ENCODE measurements around the gene SORT1.

The SORT1 gene

DNA sequence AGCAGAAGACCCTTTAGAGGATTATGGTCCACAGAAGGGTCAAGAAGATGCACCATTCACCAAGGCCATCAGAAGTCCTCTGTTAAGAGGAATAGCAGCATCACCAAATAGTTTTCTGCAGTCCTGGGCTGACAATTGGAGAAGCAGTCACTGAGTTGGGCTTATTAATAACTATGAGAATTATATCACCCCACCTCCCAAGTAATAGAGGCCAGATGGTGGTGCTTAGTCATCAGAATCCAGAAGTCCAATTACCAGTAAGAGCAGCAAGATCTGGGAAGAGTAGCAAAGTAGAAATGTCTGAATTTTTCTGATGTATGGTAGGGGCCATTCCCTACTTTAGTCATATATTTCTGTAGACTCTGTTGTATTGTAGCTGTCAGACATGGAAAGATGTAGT lies 34.6 kb upstream of the SORT1 start:
- TF ChIP-seq, protein P1, sequence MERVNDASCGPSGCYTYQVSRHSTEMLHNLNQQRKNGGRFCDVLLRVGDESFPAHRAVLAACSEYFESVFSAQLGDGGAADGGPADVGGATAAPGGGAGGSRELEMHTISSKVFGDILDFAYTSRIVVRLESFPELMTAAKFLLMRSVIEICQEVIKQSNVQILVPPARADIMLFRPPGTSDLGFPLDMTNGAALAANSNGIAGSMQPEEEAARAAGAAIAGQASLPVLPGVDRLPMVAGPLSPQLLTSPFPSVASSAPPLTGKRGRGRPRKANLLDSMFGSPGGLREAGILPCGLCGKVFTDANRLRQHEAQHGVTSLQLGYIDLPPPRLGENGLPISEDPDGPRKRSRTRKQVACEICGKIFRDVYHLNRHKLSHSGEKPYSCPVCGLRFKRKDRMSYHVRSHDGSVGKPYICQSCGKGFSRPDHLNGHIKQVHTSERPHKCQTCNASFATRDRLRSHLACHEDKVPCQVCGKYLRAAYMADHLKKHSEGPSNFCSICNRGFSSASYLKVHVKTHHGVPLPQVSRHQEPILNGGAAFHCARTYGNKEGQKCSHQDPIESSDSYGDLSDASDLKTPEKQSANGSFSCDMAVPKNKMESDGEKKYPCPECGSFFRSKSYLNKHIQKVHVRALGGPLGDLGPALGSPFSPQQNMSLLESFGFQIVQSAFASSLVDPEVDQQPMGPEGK (CRISPR knock-in tag; IDR thresholded peaks at IDR 0.05; ENCODE audit: borderline replicate concordance) = no peak
- TF ChIP-seq ZC3H10 (CRISPR knock-in tag; IDR thresholded peaks at IDR 0.05) = no peak
- no peak for TF ChIP-seq ZFP3 (CRISPR knock-in tag; IDR thresholded peaks at IDR 0.05)
- no peak for TF ChIP-seq TOX (CRISPR knock-in tag; IDR thresholded peaks at IDR 0.05; ENCODE audit: borderline replicate concordance)
- TF ChIP-seq GLIS3 (CRISPR knock-in tag; IDR thresholded peaks at IDR 0.05) = no peak
- TF ChIP-seq SNAI2 (CRISPR knock-in tag; IDR thresholded peaks at IDR 0.05) = no peak
- no peak for TF ChIP-seq ARNTL (CRISPR knock-in tag; IDR thresholded peaks at IDR 0.05; ENCODE audit: borderline replicate concordance, low read depth)
- TF ChIP-seq ZNF70 (CRISPR knock-in tag; IDR thresholded peaks at IDR 0.05) = no peak
- no peak for TF ChIP-seq OSR1 (CRISPR knock-in tag; IDR thresholded peaks at IDR 0.05)
- TF ChIP-seq, protein P2, sequence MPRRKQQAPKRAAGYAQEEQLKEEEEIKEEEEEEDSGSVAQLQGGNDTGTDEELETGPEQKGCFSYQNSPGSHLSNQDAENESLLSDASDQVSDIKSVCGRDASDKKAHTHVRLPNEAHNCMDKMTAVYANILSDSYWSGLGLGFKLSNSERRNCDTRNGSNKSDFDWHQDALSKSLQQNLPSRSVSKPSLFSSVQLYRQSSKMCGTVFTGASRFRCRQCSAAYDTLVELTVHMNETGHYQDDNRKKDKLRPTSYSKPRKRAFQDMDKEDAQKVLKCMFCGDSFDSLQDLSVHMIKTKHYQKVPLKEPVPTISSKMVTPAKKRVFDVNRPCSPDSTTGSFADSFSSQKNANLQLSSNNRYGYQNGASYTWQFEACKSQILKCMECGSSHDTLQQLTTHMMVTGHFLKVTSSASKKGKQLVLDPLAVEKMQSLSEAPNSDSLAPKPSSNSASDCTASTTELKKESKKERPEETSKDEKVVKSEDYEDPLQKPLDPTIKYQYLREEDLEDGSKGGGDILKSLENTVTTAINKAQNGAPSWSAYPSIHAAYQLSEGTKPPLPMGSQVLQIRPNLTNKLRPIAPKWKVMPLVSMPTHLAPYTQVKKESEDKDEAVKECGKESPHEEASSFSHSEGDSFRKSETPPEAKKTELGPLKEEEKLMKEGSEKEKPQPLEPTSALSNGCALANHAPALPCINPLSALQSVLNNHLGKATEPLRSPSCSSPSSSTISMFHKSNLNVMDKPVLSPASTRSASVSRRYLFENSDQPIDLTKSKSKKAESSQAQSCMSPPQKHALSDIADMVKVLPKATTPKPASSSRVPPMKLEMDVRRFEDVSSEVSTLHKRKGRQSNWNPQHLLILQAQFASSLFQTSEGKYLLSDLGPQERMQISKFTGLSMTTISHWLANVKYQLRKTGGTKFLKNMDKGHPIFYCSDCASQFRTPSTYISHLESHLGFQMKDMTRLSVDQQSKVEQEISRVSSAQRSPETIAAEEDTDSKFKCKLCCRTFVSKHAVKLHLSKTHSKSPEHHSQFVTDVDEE (CRISPR knock-in tag; IDR thresholded peaks at IDR 0.05) = no peak
- TF ChIP-seq ISL1 (CRISPR knock-in tag; IDR thresholded peaks at IDR 0.05) = no peak
- no peak for TF ChIP-seq TCF4 (CRISPR knock-in tag; IDR thresholded peaks at IDR 0.05; ENCODE audit: borderline replicate concordance)
- TF ChIP-seq, protein P3, sequence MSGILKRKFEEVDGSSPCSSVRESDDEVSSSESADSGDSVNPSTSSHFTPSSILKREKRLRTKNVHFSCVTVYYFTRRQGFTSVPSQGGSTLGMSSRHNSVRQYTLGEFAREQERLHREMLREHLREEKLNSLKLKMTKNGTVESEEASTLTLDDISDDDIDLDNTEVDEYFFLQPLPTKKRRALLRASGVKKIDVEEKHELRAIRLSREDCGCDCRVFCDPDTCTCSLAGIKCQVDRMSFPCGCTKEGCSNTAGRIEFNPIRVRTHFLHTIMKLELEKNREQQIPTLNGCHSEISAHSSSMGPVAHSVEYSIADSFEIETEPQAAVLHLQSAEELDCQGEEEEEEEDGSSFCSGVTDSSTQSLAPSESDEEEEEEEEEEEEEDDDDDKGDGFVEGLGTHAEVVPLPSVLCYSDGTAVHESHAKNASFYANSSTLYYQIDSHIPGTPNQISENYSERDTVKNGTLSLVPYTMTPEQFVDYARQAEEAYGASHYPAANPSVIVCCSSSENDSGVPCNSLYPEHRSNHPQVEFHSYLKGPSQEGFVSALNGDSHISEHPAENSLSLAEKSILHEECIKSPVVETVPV (CRISPR knock-in tag; IDR thresholded peaks at IDR 0.05) = no peak
- no peak for TF ChIP-seq ZFP30 (CRISPR knock-in tag; IDR thresholded peaks at IDR 0.05)
- TF ChIP-seq, protein P4, sequence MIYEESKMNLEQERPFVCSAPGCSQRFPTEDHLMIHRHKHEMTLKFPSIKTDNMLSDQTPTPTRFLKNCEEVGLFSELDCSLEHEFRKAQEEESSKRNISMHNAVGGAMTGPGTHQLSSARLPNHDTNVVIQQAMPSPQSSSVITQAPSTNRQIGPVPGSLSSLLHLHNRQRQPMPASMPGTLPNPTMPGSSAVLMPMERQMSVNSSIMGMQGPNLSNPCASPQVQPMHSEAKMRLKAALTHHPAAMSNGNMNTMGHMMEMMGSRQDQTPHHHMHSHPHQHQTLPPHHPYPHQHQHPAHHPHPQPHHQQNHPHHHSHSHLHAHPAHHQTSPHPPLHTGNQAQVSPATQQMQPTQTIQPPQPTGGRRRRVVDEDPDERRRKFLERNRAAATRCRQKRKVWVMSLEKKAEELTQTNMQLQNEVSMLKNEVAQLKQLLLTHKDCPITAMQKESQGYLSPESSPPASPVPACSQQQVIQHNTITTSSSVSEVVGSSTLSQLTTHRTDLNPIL (CRISPR knock-in tag; IDR thresholded peaks at IDR 0.05; ENCODE audit: low read depth) = no peak
- ATAC-seq = peak; percentile 35; the same call in 2 of the 3 replicates

DNA sequence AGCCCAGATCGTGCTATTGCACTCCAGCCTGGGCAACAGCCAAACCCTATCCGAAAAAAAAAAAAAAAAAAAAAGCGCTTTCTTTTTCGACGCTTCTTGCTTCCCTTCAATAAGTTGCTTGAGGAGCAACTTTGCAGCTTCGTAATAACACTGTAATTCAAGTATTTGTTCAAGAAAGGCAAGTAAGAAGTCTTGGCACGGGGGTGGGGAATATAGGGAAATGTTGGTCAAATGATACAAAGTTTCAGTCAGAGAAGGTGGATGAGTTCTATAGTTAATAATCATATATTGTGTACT lies 29.4 kb upstream of the SORT1 start:
- no peak for TF ChIP-seq ZFP30 (CRISPR knock-in tag; IDR thresholded peaks at IDR 0.05)
- TF ChIP-seq PPARA (CRISPR knock-in tag; IDR thresholded peaks at IDR 0.05; ENCODE audit: borderline replicate concordance) = no peak
- TF ChIP-seq, protein P2 (CRISPR knock-in tag; IDR thresholded peaks at IDR 0.05) = no peak
- TF ChIP-seq, protein P4 (CRISPR knock-in tag; IDR thresholded peaks at IDR 0.05; ENCODE audit: low read depth) = no peak
- TF ChIP-seq ARNTL (CRISPR knock-in tag; IDR thresholded peaks at IDR 0.05; ENCODE audit: borderline replicate concordance, low read depth) = no peak
- no peak for TF ChIP-seq ISL1 (CRISPR knock-in tag; IDR thresholded peaks at IDR 0.05)
- TF ChIP-seq SNAI2 (CRISPR knock-in tag; IDR thresholded peaks at IDR 0.05) = no peak
- no peak for TF ChIP-seq ZNF70 (CRISPR knock-in tag; IDR thresholded peaks at IDR 0.05)
- no peak for TF ChIP-seq GLIS3 (CRISPR knock-in tag; IDR thresholded peaks at IDR 0.05)
- TF ChIP-seq BACH2 (CRISPR knock-in tag; IDR thresholded peaks at IDR 0.05; ENCODE audit: borderline replicate concordance) = no peak
- TF ChIP-seq, protein P1 (CRISPR knock-in tag; IDR thresholded peaks at IDR 0.05; ENCODE audit: borderline replicate concordance) = no peak
- no peak for TF ChIP-seq ZNF565 (CRISPR knock-in tag; conservative IDR thresholded peaks at IDR 0.05; ENCODE audit: low read depth)
- TF ChIP-seq, protein P3 (CRISPR knock-in tag; IDR thresholded peaks at IDR 0.05) = no peak
- no peak for TF ChIP-seq RARB (CRISPR knock-in tag; IDR thresholded peaks at IDR 0.05)

More for the DNA sequence above, 29.4 kb upstream of the SORT1 start:
- ATAC-seq = no peak

Measured in SK-N-SH treated with all-trans-retinoic acid at 6 μM for 48 hours (cell line).